H1 (cell line): Measurements from ENCODE around the gene RGS3. TPM values are rescaled to one million over a fixed set of nuclear protein-coding genes. Genes with fewer than 3 reads are reported as not detected.

Experiments used
- EZH2 ChIP-seq: fragments of 200-600 bp; sonication (generic); IDR thresholded peaks from 2 replicates; pipeline ENCODE4 v1.7.1; 2012; ENCODE audit warnings: low read depth, mild to moderate bottlenecking, moderate library complexity, low read length, inconsistent platforms; ENCODE audit not compliant: severe bottlenecking
- MAFK ChIP-seq: IDR thresholded peaks from 2 replicates; pipeline ENCODE4 v1.6.1; 2012; ENCODE audit warnings: low read depth, mild to moderate bottlenecking, improper control_type of control experiment, low read length
- SUZ12 ChIP-seq: fragments of 200-600 bp; sonication (generic); IDR thresholded peaks from 2 replicates; pipeline ENCODE4 v1.6.1; 2012; ENCODE audit warnings: mild to moderate bottlenecking, inconsistent platforms, low read length, moderate library complexity, mixed read lengths
- polyA plus RNA-seq, 7 experiments: library from polyadenylated mRNA; depleted of rRNA in 3 of 7; stranded (reverse) in 5 of 7; unstranded in 2 of 7; fragments of >200 nt in 5 of 7; fragments of 200-250 nt in 2 of 7; gene quantifications; 1 replicate in 5 of 7; 2 replicates in 1 of 7; 4 replicates in 1 of 7; pipeline versions ENCODE4 v1.2.1 to v1.2.3, GENCODE V29; 2011 to 2013; ENCODE audit warnings: missing spikeins in 2 of 7, mixed read lengths in 2 of 7
- total RNA-seq: library from RNA; stranded (reverse); fragmentation: NEBNext Ultra II Directional; extraction: Animal tissue kit (Norgen Biotek cat#: 25700); gene quantifications from 2 replicates; pipeline ENCODE4 v1.2.1, GENCODE V29; 2021

The RGS3 gene
- total and polyA plus RNA-seq, 2 of the 8 experiments (the other 6 are each of a cell fraction or from before 2014, with no cell fraction given): 12.6 to 18.2 TPM

DNA sequence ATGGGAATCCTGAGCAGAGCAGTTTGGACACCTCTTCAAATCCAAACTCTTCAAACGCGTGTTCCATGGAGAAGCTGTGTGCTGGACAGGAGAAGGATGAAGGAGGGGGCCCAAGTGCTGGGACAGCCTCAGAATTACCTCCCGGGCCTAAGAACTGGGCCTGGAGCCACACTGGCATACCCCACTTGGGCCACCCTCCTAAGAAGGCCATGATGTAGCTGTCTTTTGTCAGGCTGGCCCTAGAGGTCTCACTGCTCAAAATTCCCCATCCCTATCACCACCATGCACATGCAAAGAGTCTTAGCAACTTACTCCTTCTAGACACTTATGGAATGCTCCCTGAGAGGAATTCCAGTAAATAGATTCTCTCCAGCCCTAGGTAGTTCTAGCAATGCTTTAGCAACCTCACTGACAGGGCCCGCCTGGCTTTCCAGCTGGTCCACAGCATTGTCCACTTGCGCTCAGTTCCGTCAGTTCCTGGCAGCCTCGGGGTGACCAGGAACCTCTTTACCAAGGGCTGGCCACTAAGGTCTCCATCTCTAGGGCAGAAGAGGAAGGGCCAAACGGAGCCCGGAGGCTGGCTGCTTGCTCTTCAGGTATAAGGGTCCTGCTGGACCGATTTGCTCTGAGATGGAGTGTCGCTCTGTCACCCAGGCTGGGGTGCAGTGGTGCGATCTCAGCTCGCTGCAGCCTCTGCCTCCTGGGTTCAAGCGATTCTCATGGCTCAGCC is 75.3 kb downstream of the RGS3 start (continued):
- no peak for TF ChIP-seq EZH2
- no peak for TF ChIP-seq SUZ12
- no peak for TF ChIP-seq MAFK
